ENCODE results near the gene MAPK12. TPM values are rescaled to one million over a fixed set of nuclear protein-coding genes. Genes with fewer than 3 reads are reported as not detected.

MAPK12 gene
- total and polyA plus RNA-seq, 9 of the 15 experiments (the other 6 are each of a cell fraction or from before 2014, with no cell fraction given) = 0.79 to 71.5 (median 32.8) TPM

GRCh38 chr22:50250555-50251476 is 10.7 kb downstream of the MAPK12 start, which contains the start of gene HDAC10 (continued):
- TF ChIP-seq ZBTB17 (CRISPR knock-in tag; IDR thresholded peaks at IDR 0.05) (0 out of 2 replicates have a peak, but pooled peaks have one; percentile 23), YY1 (IDR thresholded peaks at IDR 0.05; ENCODE audit: borderline replicate concordance in 1 of 3, control insufficient read depth in 1 of 3, extremely low read depth in 1 of 3, insufficient read depth in 3 of 3, insufficient read length in 1 of 3, insufficient replicate concordance in 2 of 3, low read depth in 1 of 3, low read length in 2 of 3) (peak in 1 of 3 experiments; percentile 11), ZFX (CRISPR knock-in tag; IDR thresholded peaks at IDR 0.05) (peak; percentile 71), FOXA3 (CRISPR knock-in tag; conservative IDR thresholded peaks at IDR 0.05 in 1 of 2, IDR thresholded peaks at IDR 0.05 in 1 of 2) (peak in 1 of 2 experiments; percentile 34; a peak in 1 of 4 replicates), GABPB1 (CRISPR knock-in tag; IDR thresholded peaks at IDR 0.05) (peak; percentile 56; the same call in 1 of the 2 replicates), FUS (optimal IDR thresholded peaks at IDR 0.05; ENCODE audit: low read depth, low read length) (peak; percentile 59), PTTG1 (tag; IDR thresholded peaks at IDR 0.05; ENCODE audit: low read depth) (no peak), PHF20 (IDR thresholded peaks at IDR 0.05; ENCODE audit: partially characterized antibody) (peak; percentile 25), ZBTB1 (CRISPR knock-in tag; IDR thresholded peaks at IDR 0.05; ENCODE audit: borderline replicate concordance, low read depth) (peak; percentile 87), KDM4B (IDR thresholded peaks at IDR 0.05; ENCODE audit: borderline replicate concordance in 2 of 2, low read depth in 1 of 2) (peak in 1 of 2 experiments; percentile 42; a peak in 1 of 4 replicates), RBBP5 (IDR thresholded peaks at IDR 0.05; ENCODE audit: borderline replicate concordance, insufficient read depth, low read length, poor library complexity, severe bottlenecking) (peak; percentile 71), NR2C2 (CRISPR knock-in tag; IDR thresholded peaks at IDR 0.05) (no peak), NR2C2 (tag; IDR thresholded peaks at IDR 0.05) (0 out of 2 replicates have a peak, but pooled peaks have one; percentile 31), VEZF1 (CRISPR knock-in tag; IDR thresholded peaks at IDR 0.05) (peak; percentile 55), ZBTB9 (CRISPR knock-in tag; IDR thresholded peaks at IDR 0.05) (0 out of 2 replicates have a peak, but pooled peaks have one; percentile 39), CHD2 (IDR thresholded peaks at IDR 0.05; ENCODE audit: low read depth, low read length) (peak; percentile 96), POLR2G (IDR thresholded peaks at IDR 0.05; ENCODE audit: low read depth, low read length) (peak; percentile 79), ZNF23 (CRISPR knock-in tag; IDR thresholded peaks at IDR 0.05) (no peak), BRF1 (IDR thresholded peaks at IDR 0.05; ENCODE audit: borderline replicate concordance, extremely low read depth, insufficient read length) (no peak), GABPA (tag; conservative IDR thresholded peaks at IDR 0.05; ENCODE audit: low read depth) (peak; percentile 73), ELF2 (CRISPR knock-in tag; IDR thresholded peaks at IDR 0.05) (peak; percentile 76), MAX (CRISPR knock-in tag; IDR thresholded peaks at IDR 0.05) (peak; percentile 41; the same call in 1 of the 2 replicates), RBM17 (IDR thresholded peaks at IDR 0.05; ENCODE audit: borderline replicate concordance, low read depth, low read length) (no peak)
